Large intestine (tissue), 1 donor: ENCODE data around the gene AGFG1. TPM values are rescaled to one million over a fixed set of nuclear protein-coding genes. Genes with fewer than 3 reads are reported as not detected.

ENCODE experiments used
- polyA plus RNA-seq: library from polyadenylated mRNA; unstranded; fragments of 120-200 nt; gene quantifications from one replicate; pipeline ENCODE4 v1.2.1, GENCODE V29; 2013

Gene AGFG1
- polyA plus RNA-seq, 1 donor, result 113 TPM

Other genes starting within 250 kb of the AGFG1 start
- gene MFF, start 146.9 kb upstream of the AGFG1 start, polyA plus RNA-seq, result 87.3 TPM
- gene TM4SF20, start 92.8 kb upstream of the AGFG1 start, polyA plus RNA-seq, result 171 TPM
- gene SCYGR1, start 84.2 kb upstream of the AGFG1 start, polyA plus RNA-seq, result not detected
- not detected for gene SCYGR2, start 126.7 kb downstream of the AGFG1 start, polyA plus RNA-seq
- not detected for gene SCYGR3, start 142.7 kb downstream of the AGFG1 start, polyA plus RNA-seq
- gene SCYGR4, start 145.3 kb downstream of the AGFG1 start, polyA plus RNA-seq, result 0.03 TPM
- gene SCYGR5, start 194.6 kb downstream of the AGFG1 start, polyA plus RNA-seq, result not detected
- 80.8 TPM for gene SLC19A3, start 245.9 kb downstream of the AGFG1 start, polyA plus RNA-seq